RWPE1 (cell line): ENCODE data around the gene NFATC1.

Source experiments
- CTCF ChIA-PET: fragments of 350-600 bp; sonication (Branson Sonifier 250); formaldehyde crosslinking; extraction: SDS; loops from one replicate; lab custom pipeline; 2021; lab: Yijun Ruan, JAX
- POLR2A ChIA-PET: fragments of 400-600 bp; formaldehyde crosslinking; extraction: SDS; loops from one replicate; lab custom pipeline; 2020; ENCODE audit warnings: antibody characterized with exemption; ENCODE audit not compliant: low non-redundant PET; lab: Yijun Ruan, JAX
- DNase-seq: peaks from one replicate; pipeline ENCODE4 v3.0.0; 2012; ENCODE audit warnings: low spot score
- H3K27ac ChIP-seq: fragments of 450-650 bp; 2 replicates; pipeline ENCODE4 v1.5.1; 2017
- TF ChIP-seq, protein P1 (sequence below): fragments of 450-650 bp; conservative IDR thresholded peaks from 2 replicates; pipeline ENCODE4 v1.5.1; 2017; ENCODE audit warnings: low read depth, mild to moderate bottlenecking

NFATC1 gene

GRCh38 chr18:79410731-79411613, 15.2 kb downstream of the NFATC1 start:
- no peak for DNase-seq
- no peak overlapping the region for H3K27ac ChIP-seq
- ChIA-PET CTCF (no interaction called here), POLR2A (no interaction called here)
- TF ChIP-seq, protein P1, sequence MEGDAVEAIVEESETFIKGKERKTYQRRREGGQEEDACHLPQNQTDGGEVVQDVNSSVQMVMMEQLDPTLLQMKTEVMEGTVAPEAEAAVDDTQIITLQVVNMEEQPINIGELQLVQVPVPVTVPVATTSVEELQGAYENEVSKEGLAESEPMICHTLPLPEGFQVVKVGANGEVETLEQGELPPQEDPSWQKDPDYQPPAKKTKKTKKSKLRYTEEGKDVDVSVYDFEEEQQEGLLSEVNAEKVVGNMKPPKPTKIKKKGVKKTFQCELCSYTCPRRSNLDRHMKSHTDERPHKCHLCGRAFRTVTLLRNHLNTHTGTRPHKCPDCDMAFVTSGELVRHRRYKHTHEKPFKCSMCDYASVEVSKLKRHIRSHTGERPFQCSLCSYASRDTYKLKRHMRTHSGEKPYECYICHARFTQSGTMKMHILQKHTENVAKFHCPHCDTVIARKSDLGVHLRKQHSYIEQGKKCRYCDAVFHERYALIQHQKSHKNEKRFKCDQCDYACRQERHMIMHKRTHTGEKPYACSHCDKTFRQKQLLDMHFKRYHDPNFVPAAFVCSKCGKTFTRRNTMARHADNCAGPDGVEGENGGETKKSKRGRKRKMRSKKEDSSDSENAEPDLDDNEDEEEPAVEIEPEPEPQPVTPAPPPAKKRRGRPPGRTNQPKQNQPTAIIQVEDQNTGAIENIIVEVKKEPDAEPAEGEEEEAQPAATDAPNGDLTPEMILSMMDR, result no peak

DNA sequence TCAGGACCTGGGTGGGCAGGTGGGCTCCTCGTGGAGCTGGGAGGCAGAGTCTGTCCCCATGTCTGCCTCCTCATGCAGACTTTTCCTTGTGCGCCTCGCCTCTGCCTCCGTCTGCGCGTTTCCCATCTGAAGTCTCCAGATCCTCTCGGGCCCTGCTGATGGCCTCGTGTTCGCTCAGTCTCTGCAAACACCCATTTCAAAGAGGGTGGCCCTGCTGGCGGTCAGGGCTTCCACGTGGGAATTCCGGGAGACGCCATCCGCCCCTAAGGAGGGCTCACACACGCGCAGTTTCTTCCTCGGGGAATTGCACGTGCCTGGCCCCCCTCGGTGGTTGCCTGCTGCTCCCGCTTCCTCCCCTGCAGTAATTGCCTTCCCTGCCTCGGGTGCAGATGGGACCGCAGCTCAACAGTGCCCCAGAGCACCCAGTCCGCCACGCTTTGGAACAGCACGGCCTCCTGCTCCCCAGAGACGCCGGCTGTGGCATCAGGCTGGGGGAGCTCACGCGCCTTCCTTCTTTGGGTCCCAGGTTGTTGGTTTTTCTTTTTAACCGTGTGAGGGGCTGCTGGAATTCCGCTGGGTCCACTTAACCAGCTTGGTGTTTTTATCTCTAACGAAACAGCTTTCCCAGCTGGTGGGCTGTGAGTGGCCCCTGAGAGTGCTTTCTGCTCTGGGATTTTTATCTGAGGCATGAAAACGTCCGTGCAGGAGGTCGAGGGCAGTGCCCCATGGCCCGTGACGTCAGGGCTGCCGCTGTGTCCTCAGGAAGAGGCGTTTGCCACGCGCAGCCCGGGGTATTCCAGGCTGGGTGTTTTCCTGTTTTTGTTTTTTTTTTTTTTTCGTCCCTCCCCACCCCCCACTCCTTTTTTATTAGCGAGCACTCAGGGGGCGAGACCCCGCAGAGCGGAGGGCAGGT, 16.1 kb downstream of the NFATC1 start:
- H3K27ac ChIP-seq, result no peak overlapping the region
- no peak for DNase-seq
- TF ChIP-seq, protein P1, result no peak
- POLR2A ChIA-PET, result no interaction called here
- CTCF ChIA-PET, result interaction anchor here (0.7 kb wide), 1 partner anchor 66 kb away, joined by 3 read pairs; no protein-coding TSS in a partner anchor

DNA sequence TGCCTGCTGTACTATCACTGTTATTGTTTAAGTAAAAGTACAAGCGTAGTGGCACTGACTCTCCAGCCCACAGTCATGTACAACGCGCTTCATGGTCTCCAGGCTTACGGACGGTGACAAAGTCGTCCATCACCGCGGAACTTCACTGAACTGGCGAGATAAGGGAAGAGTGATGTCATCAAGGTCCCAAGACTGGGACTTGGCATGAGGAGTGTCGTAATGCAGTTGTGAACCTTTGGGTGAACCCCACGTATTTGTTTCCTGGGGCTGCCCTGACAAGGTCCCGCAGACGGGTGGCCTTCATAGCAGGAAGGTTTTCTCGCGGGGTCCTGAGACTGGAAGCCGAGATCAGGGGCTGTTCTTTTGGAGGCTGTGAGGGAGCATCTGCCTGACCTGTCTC, 17.3 kb downstream of the NFATC1 start:
- no peak overlapping the region for H3K27ac ChIP-seq
- no peak for DNase-seq
- TF ChIP-seq, protein P1, result no peak
- ChIA-PET CTCF (no interaction called here), POLR2A (no interaction called here)

GRCh38 chr18:79413426-79413825, 17.7 kb downstream of the NFATC1 start:
- ChIA-PET CTCF (no interaction called here), POLR2A (no interaction called here)
- H3K27ac ChIP-seq, result no peak overlapping the region
- TF ChIP-seq, protein P1, result no peak
- DNase-seq, result no peak

DNA sequence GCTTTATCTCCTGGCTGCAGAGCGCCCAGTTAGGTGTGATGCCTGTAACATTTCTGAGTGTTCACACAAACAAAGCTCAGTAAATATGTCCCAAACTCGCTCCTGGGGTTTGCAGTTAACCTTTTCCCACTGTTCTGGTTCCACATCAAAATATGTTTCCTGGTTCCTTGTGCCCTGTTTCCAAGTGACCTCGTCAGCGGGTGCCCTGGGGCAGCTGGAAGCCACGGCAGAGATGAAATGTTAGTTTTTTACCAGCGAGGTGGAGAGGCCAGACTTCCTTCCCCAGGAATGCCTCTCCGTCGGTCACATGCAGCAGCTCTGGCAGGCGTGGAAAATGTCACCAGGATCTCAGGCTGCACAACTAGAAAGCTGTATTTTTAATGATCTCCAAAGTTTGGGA, 18.2 kb downstream of the NFATC1 start:
- DNase-seq, result no peak
- TF ChIP-seq, protein P1, result no peak
- H3K27ac ChIP-seq, result no peak overlapping the region
- CTCF ChIA-PET, result no interaction called here
- POLR2A ChIA-PET, result no interaction called here

DNA sequence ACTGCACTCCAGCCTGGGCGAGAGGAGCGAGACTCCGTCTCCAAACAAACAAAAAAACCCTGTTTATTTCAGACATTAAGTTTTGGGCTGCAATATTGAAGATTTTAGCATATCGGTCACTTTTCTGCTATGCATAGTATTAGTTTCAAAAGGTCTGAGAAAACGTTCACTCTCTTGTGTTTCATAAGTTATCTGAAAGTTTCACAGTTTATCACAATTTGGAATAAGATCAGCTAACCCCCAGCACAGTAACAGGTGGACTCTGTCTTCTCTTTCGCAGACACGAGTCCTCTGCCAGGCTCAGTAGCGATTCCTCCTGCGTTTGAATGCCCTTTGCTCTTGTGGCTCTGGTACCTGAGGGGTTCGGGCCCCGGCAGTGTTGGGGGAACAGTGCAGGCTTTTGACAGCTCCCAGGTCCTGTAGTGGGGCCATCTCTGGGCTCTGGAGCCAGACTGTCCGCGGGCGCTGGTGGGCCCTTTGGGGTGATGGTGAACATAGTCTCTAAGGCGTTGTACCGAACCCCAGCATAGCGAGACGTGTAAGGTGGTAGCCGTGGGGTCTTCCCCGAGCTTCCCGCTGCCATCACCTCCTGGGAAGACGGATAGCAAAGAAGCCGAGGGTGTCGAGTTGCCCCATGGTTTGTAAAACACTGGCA, 20.4 kb downstream of the NFATC1 start:
- DNase-seq, result no peak
- no peak overlapping the region for H3K27ac ChIP-seq
- ChIA-PET POLR2A (no interaction called here), CTCF (interaction anchor here (0.6 kb wide), 1 partner anchor 35 kb away, joined by 3 read pairs; no protein-coding TSS in a partner anchor)
- TF ChIP-seq, protein P1, result no peak
